Osteoblast (primary cell): Measurements from ENCODE around the gene NEK5. TPM values are rescaled to one million over a fixed set of nuclear protein-coding genes. Genes with fewer than 3 reads are reported as not detected.

Experiments used
- DNase-seq: peaks from one replicate; pipeline ENCODE4 v3.0.0; 2011; ENCODE audit warnings: low spot score, mixed read lengths; ENCODE audit not compliant: insufficient read length; ENCODE audit errors: missing footprints
- H2AFZ ChIP-seq: 2 replicates; pipeline ENCODE4 v1.6.0; 2011; ENCODE audit warnings: mild to moderate bottlenecking, low read length
- H3K27ac ChIP-seq: 2 replicates; pipeline ENCODE4 v1.5.1; 2011; ENCODE audit warnings: mild to moderate bottlenecking, low read depth, low read length, moderate library complexity
- H3K27me3 ChIP-seq: 2 replicates; pipeline ENCODE4 v1.6.0; 2012; ENCODE audit warnings: mild to moderate bottlenecking, control low read depth, inconsistent platforms, low read length, moderate library complexity; ENCODE audit not compliant: insufficient read depth
- H3K36me3 ChIP-seq: 2 replicates; pipeline ENCODE4 v1.5.1; 2011; ENCODE audit warnings: mild to moderate bottlenecking, low read length, control low read depth, moderate library complexity; ENCODE audit not compliant: insufficient read depth
- H3K4me1 ChIP-seq: 2 replicates; pipeline ENCODE4 v1.5.1; 2011; ENCODE audit warnings: mild to moderate bottlenecking, low read length, control low read depth, moderate library complexity; ENCODE audit not compliant: insufficient read depth
- H3K4me2 ChIP-seq: 2 replicates; pipeline ENCODE4 v1.6.0; 2011; ENCODE audit warnings: mild to moderate bottlenecking, low read length; ENCODE audit not compliant: insufficient read depth
- H3K4me3 ChIP-seq: fragments of 200-600 bp; sonication (generic); 3 replicates; pipeline ENCODE4 v1.5.1; 2012; ENCODE audit warnings: mild to moderate bottlenecking, low read length, inconsistent platforms; ENCODE audit not compliant: insufficient read depth
- H3K79me2 ChIP-seq: 2 replicates; pipeline ENCODE4 v1.6.0; 2012; ENCODE audit warnings: mild to moderate bottlenecking, low read length, control low read depth, inconsistent platforms; ENCODE audit not compliant: insufficient read depth
- H3K9me3 ChIP-seq: 2 replicates; pipeline ENCODE4 v1.5.1; 2011; ENCODE audit warnings: low read depth, low read length, control low read depth
- H4K20me1 ChIP-seq: 2 replicates; pipeline ENCODE4 v1.6.0; 2012; ENCODE audit warnings: mild to moderate bottlenecking, low read length, control low read depth; ENCODE audit not compliant: insufficient read depth
- total RNA-seq: library from RNA; depleted of rRNA; stranded (reverse); fragments of >200 nt; gene quantifications from 2 replicates; pipeline ENCODE4 v1.2.3, GENCODE V29; 2012
- TF ChIP-seq, protein P1 (sequence below): IDR thresholded peaks from 2 replicates; pipeline ENCODE4 v1.5.1; 2011; ENCODE audit warnings: mild to moderate bottlenecking, low read depth, low read length, moderate library complexity; ENCODE audit errors: extremely low read depth

NEK5 gene
- total RNA-seq, 1 donor, result 0.36 TPM

DNA sequence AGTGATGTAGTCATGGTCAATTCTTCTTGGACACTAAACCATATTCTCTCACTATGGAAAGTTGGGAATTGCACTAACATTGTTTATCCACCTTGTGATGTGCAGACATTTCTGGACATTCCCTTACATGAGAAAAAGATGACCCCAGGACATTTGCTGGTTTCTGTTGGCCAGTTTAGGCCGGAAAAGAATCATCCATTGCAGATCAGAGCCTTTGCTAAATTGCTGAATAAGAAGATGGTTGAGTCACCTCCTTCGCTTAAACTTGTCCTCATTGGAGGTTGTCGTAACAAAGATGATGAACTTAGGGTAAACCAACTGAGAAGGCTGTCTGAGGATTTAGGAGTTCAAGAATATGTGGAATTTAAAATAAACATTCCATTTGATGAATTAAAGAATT, 104.4 kb downstream of the NEK5 start, which contains the start of gene UTP14C:
TSS of gene UTP14C (plus strand) at position 211 of the 400 bp plus-strand sequence. CDS start 4,114 bp downstream, outside the sequence.
- H3K9me3 ChIP-seq, result no peaks in the 10 kb centered on the region
- no peak within 1 kb of the TSS for H3K4me3 ChIP-seq
- H2AFZ ChIP-seq, result no peak within 1 kb of the TSS
- H3K36me3 ChIP-seq, result peaks cover 53% of the 10 kb centered on the region
- no peaks in the 10 kb centered on the region for H3K27me3 ChIP-seq
- H3K4me1 ChIP-seq, result no peaks in the 10 kb centered on the region
- H4K20me1 ChIP-seq, result peaks cover 7% of the 10 kb centered on the region
- H3K4me2 ChIP-seq, result no peak within 1 kb of the TSS
- TF ChIP-seq, protein P1, sequence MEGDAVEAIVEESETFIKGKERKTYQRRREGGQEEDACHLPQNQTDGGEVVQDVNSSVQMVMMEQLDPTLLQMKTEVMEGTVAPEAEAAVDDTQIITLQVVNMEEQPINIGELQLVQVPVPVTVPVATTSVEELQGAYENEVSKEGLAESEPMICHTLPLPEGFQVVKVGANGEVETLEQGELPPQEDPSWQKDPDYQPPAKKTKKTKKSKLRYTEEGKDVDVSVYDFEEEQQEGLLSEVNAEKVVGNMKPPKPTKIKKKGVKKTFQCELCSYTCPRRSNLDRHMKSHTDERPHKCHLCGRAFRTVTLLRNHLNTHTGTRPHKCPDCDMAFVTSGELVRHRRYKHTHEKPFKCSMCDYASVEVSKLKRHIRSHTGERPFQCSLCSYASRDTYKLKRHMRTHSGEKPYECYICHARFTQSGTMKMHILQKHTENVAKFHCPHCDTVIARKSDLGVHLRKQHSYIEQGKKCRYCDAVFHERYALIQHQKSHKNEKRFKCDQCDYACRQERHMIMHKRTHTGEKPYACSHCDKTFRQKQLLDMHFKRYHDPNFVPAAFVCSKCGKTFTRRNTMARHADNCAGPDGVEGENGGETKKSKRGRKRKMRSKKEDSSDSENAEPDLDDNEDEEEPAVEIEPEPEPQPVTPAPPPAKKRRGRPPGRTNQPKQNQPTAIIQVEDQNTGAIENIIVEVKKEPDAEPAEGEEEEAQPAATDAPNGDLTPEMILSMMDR, result no peak
- no peak for DNase-seq
- H3K27ac ChIP-seq, result no peak within 1 kb of the TSS
- H3K79me2 ChIP-seq, result peaks cover 15% of the 10 kb centered on the region

DNA sequence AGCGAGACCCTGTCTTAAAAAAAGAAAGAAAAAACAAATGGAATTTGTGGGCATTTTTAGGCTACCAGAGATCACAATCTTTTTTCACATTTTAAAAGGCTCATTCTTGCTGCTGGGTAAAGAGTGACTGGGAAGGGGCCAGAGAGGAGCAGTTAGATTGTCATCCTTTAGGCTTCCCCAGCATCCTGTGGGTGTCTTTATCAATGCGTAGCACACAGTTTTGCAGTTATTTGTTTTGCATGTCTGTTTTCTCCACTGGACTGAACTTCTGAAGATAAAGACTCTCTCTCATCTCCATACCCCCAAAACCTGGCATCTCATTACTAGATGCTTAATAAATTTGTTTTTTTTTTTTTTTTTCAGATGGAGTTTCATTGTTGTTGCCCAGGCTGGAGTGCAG, 106.5 kb downstream of the NEK5 start:
- H3K27me3 ChIP-seq, result no peaks in the 10 kb centered on the region
- no peak overlapping the region for H2AFZ ChIP-seq
- H3K9me3 ChIP-seq, result no peaks in the 10 kb centered on the region
- no peaks in the 10 kb centered on the region for H3K4me1 ChIP-seq
- no peak overlapping the region for H3K4me3 ChIP-seq
- peaks cover 24% of the 10 kb centered on the region for H3K79me2 ChIP-seq
- no peak overlapping the region for H3K27ac ChIP-seq
- no peak overlapping the region for H3K4me2 ChIP-seq
- TF ChIP-seq, protein P1, result no peak
- peaks cover 7% of the 10 kb centered on the region for H4K20me1 ChIP-seq
- H3K36me3 ChIP-seq, result peaks cover 59% of the 10 kb centered on the region
- no peak for DNase-seq

DNA sequence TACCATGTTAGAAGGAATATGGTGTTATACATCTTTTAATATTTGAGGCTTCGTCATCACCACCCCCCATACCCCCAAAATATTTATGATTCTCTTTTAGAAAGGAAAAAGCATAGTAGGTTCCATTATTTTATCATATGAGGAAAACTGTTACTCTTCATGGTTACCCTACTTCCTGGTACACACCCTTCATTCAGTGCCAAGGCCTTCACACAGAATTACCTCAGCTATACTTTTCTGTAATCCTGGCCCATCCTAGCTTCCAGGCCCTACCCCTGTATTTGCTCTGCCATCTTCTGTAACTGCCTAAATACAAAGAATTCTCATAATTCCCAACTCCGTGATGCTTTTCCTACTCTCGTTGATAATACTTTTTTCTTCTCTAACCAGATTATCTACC, 108.7 kb downstream of the NEK5 start:
- Histone ChIP-seq H2AFZ (no peak overlapping the region), H3K4me2 (no peak overlapping the region), H3K9me3 (no peaks in the 10 kb centered on the region), H3K4me3 (no peak overlapping the region), H3K36me3 (peaks cover 56% of the 10 kb centered on the region), H4K20me1 (peaks cover 11% of the 10 kb centered on the region), H3K27ac (no peak overlapping the region), H3K79me2 (peaks cover 42% of the 10 kb centered on the region), H3K27me3 (no peaks in the 10 kb centered on the region), H3K4me1 (no peaks in the 10 kb centered on the region)
- TF ChIP-seq, protein P1, result no peak
- DNase-seq, result no peak

DNA sequence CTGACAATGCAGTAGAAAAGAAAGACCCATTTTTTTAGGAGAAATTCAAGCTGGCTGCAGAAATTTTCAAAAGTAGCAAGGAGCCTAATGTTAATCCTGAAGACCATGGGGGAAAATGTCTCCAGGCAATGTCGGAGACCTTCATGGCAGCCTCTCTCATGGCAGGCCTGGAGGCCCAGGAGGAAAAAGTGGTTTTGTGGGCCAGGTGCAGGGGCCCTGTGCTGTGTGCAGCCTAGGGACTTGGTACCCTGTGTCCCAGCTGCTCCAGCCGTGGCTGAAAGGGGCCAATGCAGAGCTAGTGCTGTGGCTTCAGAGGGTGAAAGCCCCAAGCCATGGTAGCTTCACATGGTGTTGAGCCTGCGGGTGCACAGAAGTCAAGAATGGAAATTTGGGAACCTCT, 112.6 kb downstream of the NEK5 start:
- Histone ChIP-seq H3K4me2 (no peak overlapping the region), H3K79me2 (peaks cover 64% of the 10 kb centered on the region), H2AFZ (no peak overlapping the region), H3K27me3 (no peaks in the 10 kb centered on the region), H3K27ac (no peak overlapping the region), H3K36me3 (peaks cover 30% of the 10 kb centered on the region), H3K4me1 (peaks cover 9% of the 10 kb centered on the region), H3K9me3 (no peaks in the 10 kb centered on the region), H3K4me3 (no peak overlapping the region), H4K20me1 (peaks cover 4% of the 10 kb centered on the region)
- TF ChIP-seq, protein P1, result no peak
- DNase-seq, result no peak
